B cell (primary cell): ENCODE measurements around the gene NPAS3. TPM values are rescaled to one million over a fixed set of nuclear protein-coding genes. Genes with fewer than 3 reads are reported as not detected.

Experiments
- ATAC-seq: fragments of 200-7000 bp; cut with Tn5 transposase; one replicate; pipeline ENCODE4 v1.10.0; 2021; ENCODE audit warnings: low read depth, mild to moderate bottlenecking, moderate number of reproducible peaks, moderate library complexity
- CTCF ChIA-PET: fragments of 350-600 bp; sonication (Branson Sonifier 250); formaldehyde crosslinking; loops from one replicate; lab custom pipeline; 2021; ENCODE audit warnings: antibody characterized with exemption, inconsistent platforms; lab: Charles Lee
- POLR2A ChIA-PET: fragments of 350-600 bp; sonication (Branson Sonifier 250); formaldehyde crosslinking; loops from one replicate; lab custom pipeline; 2021; ENCODE audit warnings: antibody characterized with exemption; lab: Charles Lee
- DNase-seq: peaks from one replicate; pipeline ENCODE4 v3.0.0; 2013
- H2AFZ ChIP-seq: 2 replicates; pipeline ENCODE4 v1.6.1; 2012; ENCODE audit warnings: mild to moderate bottlenecking, low read depth, low read length; ENCODE audit not compliant: insufficient read depth, poor library complexity, severe bottlenecking
- H3K27ac ChIP-seq, 2 donors: 1 replicate in 1 of 2; 2 replicates in 1 of 2; pipeline ENCODE4 v1.5.1; 2012 to 2013; ENCODE audit warnings: low read length in 2 of 2, mild to moderate bottlenecking in 2 of 2, moderate library complexity in 1 of 2
- H3K27me3 ChIP-seq, 4 experiments: fragments of 200-600 bp in 1 of 4; sonication (generic) in 1 of 4; replicated peaks in 1 of 4; 1 replicate in 2 of 4; 2 replicates in 2 of 4; pipeline versions ENCODE4 v1.6.1 to v1.7.0; 2013 to 2016; ENCODE audit warnings: low read length in 3 of 4, mild to moderate bottlenecking in 2 of 4, mixed read lengths in 1 of 4, moderate library complexity in 1 of 4; ENCODE audit not compliant: insufficient read depth in 4 of 4, control insufficient read depth in 3 of 4; ENCODE audit errors: control extremely low read depth in 1 of 4
- H3K36me3 ChIP-seq, 2 experiments: replicated peaks in 1 of 2; 1 replicate in 1 of 2; 2 replicates in 1 of 2; pipeline versions ENCODE4 v1.6.1 to v1.7.1; 2013; ENCODE audit warnings: low read length in 1 of 2; ENCODE audit not compliant: insufficient read depth in 2 of 2, control insufficient read depth in 1 of 2; ENCODE audit errors: control extremely low read depth in 1 of 2, extremely low read depth in 1 of 2
- H3K4me1 ChIP-seq, 2 donors: fragments of 200-600 bp in 1 of 2; sonication (generic) in 1 of 2; 1 replicate in 1 of 2; 2 replicates in 1 of 2; pipeline versions ENCODE4 v1.5.1 to v1.6.1; 2013 to 2017; ENCODE audit warnings: low read length in 2 of 2; ENCODE audit not compliant: control insufficient read depth in 2 of 2, insufficient read depth in 2 of 2
- H3K4me2 ChIP-seq: replicated peaks from 2 replicates; pipeline ENCODE3; 2012; ENCODE audit warnings: mild to moderate bottlenecking, low read depth, low read length; ENCODE audit not compliant: poor library complexity, severe bottlenecking
- H3K4me3 ChIP-seq, 5 experiments: fragments of 200-600 bp in 1 of 5; sonication (generic) in 1 of 5; 1 replicate in 3 of 5; 2 replicates in 2 of 5; pipeline versions ENCODE4 v1.5.1 to v1.7.0; 2011 to 2016; ENCODE audit warnings: low read length in 4 of 5, mild to moderate bottlenecking in 4 of 5, low read depth in 2 of 5, control low read depth in 1 of 5, moderate library complexity in 1 of 5; ENCODE audit not compliant: insufficient read depth in 1 of 5; ENCODE audit errors: control extremely low read depth in 1 of 5, extremely low read depth in 1 of 5
- H3K79me2 ChIP-seq: fragments of 200-600 bp; sonication (generic); one replicate; pipeline ENCODE4 v1.6.0; 2016; ENCODE audit warnings: low read length; ENCODE audit not compliant: control insufficient read depth, insufficient read depth
- H3K9ac ChIP-seq: fragments of 200-600 bp; sonication (generic); 2 replicates; pipeline ENCODE4 v1.6.1; 2017; ENCODE audit warnings: mild to moderate bottlenecking, low read length, moderate library complexity
- H3K9me3 ChIP-seq, 3 donors: one replicate each; pipeline versions ENCODE4 v1.6.1 to v1.7.1; 2013; ENCODE audit warnings: low read length in 2 of 3; ENCODE audit not compliant: control insufficient read depth in 2 of 3, insufficient read depth in 1 of 3; ENCODE audit errors: control extremely low read depth in 1 of 3
- H4K20me1 ChIP-seq: 2 replicates; pipeline ENCODE4 v1.6.0; 2012; ENCODE audit warnings: mild to moderate bottlenecking, low read length; ENCODE audit not compliant: insufficient read depth, control insufficient read depth, poor library complexity, severe bottlenecking
- H3K27ac Mint-ChIP-seq: one replicate; pipeline ENCODE4 v1.8.0; 2021; ENCODE audit warnings: mixed read lengths
- H3K27me3 Mint-ChIP-seq: one replicate; pipeline ENCODE4 v1.8.0; 2021; ENCODE audit warnings: mixed read lengths
- H3K4me1 Mint-ChIP-seq: one replicate; pipeline ENCODE4 v1.8.0; 2021; ENCODE audit warnings: mixed read lengths
- H3K4me3 Mint-ChIP-seq: one replicate; pipeline ENCODE4 v1.8.0; 2021; ENCODE audit warnings: mixed read lengths
- H3K9me3 Mint-ChIP-seq: one replicate; pipeline ENCODE4 v1.8.0; 2022; ENCODE audit warnings: mixed read lengths; ENCODE audit not compliant: insufficient read depth
- EZH2 ChIP-seq: IDR thresholded peaks from 2 replicates; pipeline ENCODE4 v1.6.1; 2012; ENCODE audit warnings: borderline replicate concordance, low read depth, mild to moderate bottlenecking, moderate library complexity, low read length; ENCODE audit not compliant: insufficient read depth, poor library complexity, severe bottlenecking
- WGBS: methylation state at CpG from one replicate; pipeline ENCODE4 v1.1.5; 2013; ENCODE audit warnings: missing lambda C conversion rate; ENCODE audit not compliant: insufficient coverage; 5-methylcytosine and 5-hydroxymethylcytosine counted together
- intact Hi-C: fragments of 100-400 bp; cut with micrococcal nuclease; formaldehyde crosslinking; loops from one replicate; pipeline ENCODE4 v1.10.0; 2022
- polyA plus RNA-seq: library from polyadenylated mRNA; depleted of rRNA; stranded (reverse); fragments of >200 nt; gene quantifications from 2 replicates; pipeline ENCODE4 v1.2.3, GENCODE V29; 2012
- total RNA-seq, 2 donors: library from RNA; stranded (reverse); fragments of 120-200 nt in 1 of 2; gene quantifications; 1 replicate in 1 of 2; 2 replicates in 1 of 2; pipeline versions ENCODE4 v1.2.3 to v1.2.4, GENCODE V29; 2013 to 2022
- TF ChIP-seq, protein P1 (sequence below): fragments of 200-600 bp; IDR thresholded peaks from one replicate; pipeline ENCODE4 v1.8.0; 2022; ENCODE audit warnings: antibody characterized with exemption, mild to moderate bottlenecking

The NPAS3 gene
- total and polyA plus RNA-seq, 2 donors (not counting 1 experiment from before 2014, with no cell fraction given) = not detected

DNA sequence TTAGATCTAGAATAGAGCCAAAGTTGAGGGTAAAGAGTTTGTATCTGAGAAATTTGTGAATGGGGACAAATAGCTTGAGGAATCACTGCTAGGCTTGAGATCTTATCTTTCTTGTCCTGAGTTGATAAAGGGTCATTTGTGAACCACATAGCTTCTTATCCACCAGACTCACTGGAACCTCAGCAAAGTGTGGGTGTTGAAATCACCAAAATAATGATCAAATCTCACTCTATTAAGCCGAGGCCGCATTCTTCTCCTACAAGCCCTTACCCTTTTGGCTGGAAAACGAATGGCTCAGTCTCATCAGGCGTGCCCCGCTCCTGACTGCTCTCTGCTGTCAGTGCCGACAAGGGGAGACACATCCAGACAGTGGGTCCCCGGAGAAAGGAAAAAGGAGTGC, 771.6 kb downstream of the NPAS3 start:
- Histone ChIP-seq H2AFZ (no peak overlapping the region), H3K27me3 (no peaks in the 10 kb centered on the region), H3K79me2 (no peaks in the 10 kb centered on the region), H3K9ac (no peak overlapping the region), H4K20me1 (no peaks in the 10 kb centered on the region), H3K27ac (no peak overlapping the region), H3K4me3 (no peak overlapping the region), H3K4me2 (no peak overlapping the region), H3K4me1 (no peaks in the 10 kb centered on the region), H3K36me3 (no peaks in the 10 kb centered on the region), H3K9me3 (peaks cover 0 to 4% (median 0%) of the 10 kb centered on the region in 3 donors)
- H3K9me3 Mint-ChIP-seq = no peaks in the 10 kb centered on the region
- no peaks in the 10 kb centered on the region for H3K4me1 Mint-ChIP-seq
- TF ChIP-seq EZH2 = no peak
- H3K4me3 Mint-ChIP-seq = no peak overlapping the region
- no peaks in the 10 kb centered on the region for H3K27me3 Mint-ChIP-seq
- ATAC-seq (no peak), DNase-seq (no peak)
- 93% methylated on average over 4 of the region's 7 CpGs for WGBS
- POLR2A ChIA-PET = no interaction called here
- intact Hi-C loops = no loop called here
- CTCF ChIA-PET = no interaction called here
- H3K27ac Mint-ChIP-seq = no peak overlapping the region

DNA sequence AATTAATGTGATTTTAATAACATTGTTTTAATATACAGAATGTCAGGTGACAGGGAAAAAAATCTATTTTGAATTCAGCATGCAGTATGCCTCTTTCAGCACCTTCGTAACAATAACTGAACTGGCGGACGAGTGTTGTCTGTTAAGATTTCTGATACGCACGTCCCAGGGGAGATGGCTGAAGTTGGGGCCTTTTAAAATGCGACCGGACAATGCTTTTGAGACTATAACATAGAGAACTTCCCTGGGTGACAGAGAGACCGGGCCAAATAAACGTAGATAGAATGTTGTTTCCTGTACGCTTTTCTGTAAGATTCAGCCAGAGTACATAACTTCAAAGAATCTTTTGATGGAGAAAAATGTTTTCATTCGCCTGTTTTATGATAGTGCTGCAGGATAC, 772.5 kb downstream of the NPAS3 start:
- no peaks in the 10 kb centered on the region for H4K20me1 ChIP-seq
- no peaks in the 10 kb centered on the region for H3K9me3 Mint-ChIP-seq
- H3K4me3 ChIP-seq = no peak overlapping the region
- H2AFZ ChIP-seq = no peak overlapping the region
- ATAC-seq = no peak
- H3K9me3 ChIP-seq = peaks cover 0 to 4% (median 0%) of the 10 kb centered on the region in 3 donors
- no peaks in the 10 kb centered on the region for H3K36me3 ChIP-seq
- H3K4me1 Mint-ChIP-seq = no peaks in the 10 kb centered on the region
- no peaks in the 10 kb centered on the region for H3K27me3 ChIP-seq
- no peak overlapping the region for H3K4me3 Mint-ChIP-seq
- no peaks in the 10 kb centered on the region for H3K27me3 Mint-ChIP-seq
- no peak for TF ChIP-seq EZH2
- TF ChIP-seq, protein P1, sequence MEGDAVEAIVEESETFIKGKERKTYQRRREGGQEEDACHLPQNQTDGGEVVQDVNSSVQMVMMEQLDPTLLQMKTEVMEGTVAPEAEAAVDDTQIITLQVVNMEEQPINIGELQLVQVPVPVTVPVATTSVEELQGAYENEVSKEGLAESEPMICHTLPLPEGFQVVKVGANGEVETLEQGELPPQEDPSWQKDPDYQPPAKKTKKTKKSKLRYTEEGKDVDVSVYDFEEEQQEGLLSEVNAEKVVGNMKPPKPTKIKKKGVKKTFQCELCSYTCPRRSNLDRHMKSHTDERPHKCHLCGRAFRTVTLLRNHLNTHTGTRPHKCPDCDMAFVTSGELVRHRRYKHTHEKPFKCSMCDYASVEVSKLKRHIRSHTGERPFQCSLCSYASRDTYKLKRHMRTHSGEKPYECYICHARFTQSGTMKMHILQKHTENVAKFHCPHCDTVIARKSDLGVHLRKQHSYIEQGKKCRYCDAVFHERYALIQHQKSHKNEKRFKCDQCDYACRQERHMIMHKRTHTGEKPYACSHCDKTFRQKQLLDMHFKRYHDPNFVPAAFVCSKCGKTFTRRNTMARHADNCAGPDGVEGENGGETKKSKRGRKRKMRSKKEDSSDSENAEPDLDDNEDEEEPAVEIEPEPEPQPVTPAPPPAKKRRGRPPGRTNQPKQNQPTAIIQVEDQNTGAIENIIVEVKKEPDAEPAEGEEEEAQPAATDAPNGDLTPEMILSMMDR = no peak
- no peak for DNase-seq
- intact Hi-C loops = no loop called here
- no peaks in the 10 kb centered on the region for H3K4me1 ChIP-seq
- no peak overlapping the region for H3K9ac ChIP-seq
- no peak overlapping the region for H3K4me2 ChIP-seq
- no peak overlapping the region for H3K27ac Mint-ChIP-seq
- CTCF ChIA-PET = no interaction called here
- WGBS = 72% methylated on average over 3 of the region's 11 CpGs
- no peaks in the 10 kb centered on the region for H3K79me2 ChIP-seq
- no peak overlapping the region for H3K27ac ChIP-seq
- POLR2A ChIA-PET = no interaction called here
